Muscle layer of colon (tissue), 2 donors: ENCODE measurements around the gene PPY.

Source experiments
- H3K27ac ChIP-seq: one replicate; pipeline ENCODE4 v1.7.0; 2013; ENCODE audit warnings: low read depth, mild to moderate bottlenecking, low read length, moderate library complexity
- H3K27me3 ChIP-seq, 2 donors: one replicate each; pipeline ENCODE4 v1.7.0; 2013; ENCODE audit warnings: low read length in 2 of 2, mild to moderate bottlenecking in 2 of 2; ENCODE audit not compliant: insufficient read depth in 2 of 2, control insufficient read depth in 1 of 2
- H3K36me3 ChIP-seq: one replicate; pipeline ENCODE4 v1.7.0; 2013; ENCODE audit warnings: mild to moderate bottlenecking, low read length; ENCODE audit not compliant: insufficient read depth
- H3K4me1 ChIP-seq: one replicate; pipeline ENCODE4 v1.7.0; 2013; ENCODE audit warnings: mild to moderate bottlenecking, low read length; ENCODE audit not compliant: insufficient read depth
- H3K4me3 ChIP-seq, 2 donors: one replicate each; pipeline ENCODE4 v1.7.0; 2013; ENCODE audit warnings: low read length in 2 of 2, low read depth in 1 of 2, mild to moderate bottlenecking in 1 of 2, moderate library complexity in 1 of 2
- H3K9ac ChIP-seq: one replicate; pipeline ENCODE4 v1.7.0; 2013; ENCODE audit warnings: low read length
- H3K9me3 ChIP-seq: one replicate; pipeline ENCODE4 v1.7.0; 2013; ENCODE audit warnings: mild to moderate bottlenecking, low read length
- donor health status: abdominal sarcoma.
- donor health status: Adenocarcinoma of cecum.

The PPY gene

GRCh38 chr17:43911904-43912303, 30.4 kb downstream of the PPY start:
- no peak overlapping the region for H3K27ac ChIP-seq
- H3K9ac ChIP-seq, result no peak overlapping the region
- no peaks in the 10 kb centered on the region for H3K9me3 ChIP-seq
- no peaks in the 10 kb centered on the region for H3K27me3 ChIP-seq
- H3K4me3 ChIP-seq, result no peak overlapping the region
- H3K36me3 ChIP-seq, result no peaks in the 10 kb centered on the region
- no peaks in the 10 kb centered on the region for H3K4me1 ChIP-seq

- Histone ChIP-seq H3K4me3 (no peak overlapping the region), H3K4me1 (peaks cover 14% of the 10 kb centered on the region), H3K27ac (no peak overlapping the region), H3K9me3 (no peaks in the 10 kb centered on the region), H3K27me3 (no peaks in the 10 kb centered on the region), H3K9ac (no peak overlapping the region), H3K36me3 (no peaks in the 10 kb centered on the region)
Observed at GRCh38 chr17:43909537-43910231, 32.6 kb downstream of the PPY start.

- peak overlapping the region; percentile 94 for H3K9ac ChIP-seq
- H3K27me3 ChIP-seq, result no peaks in the 10 kb centered on the region
- peaks cover 14% of the 10 kb centered on the region for H3K4me1 ChIP-seq
- H3K9me3 ChIP-seq, result no peaks in the 10 kb centered on the region
- peak overlapping the region; percentile 95 for H3K27ac ChIP-seq
- H3K4me3 ChIP-seq, result peak overlapping the region; percentile 83 to 87
- H3K36me3 ChIP-seq, result peaks cover 13% of the 10 kb centered on the region
Observed at GRCh38 chr17:43907998-43908721, 34.1 kb downstream of the PPY start.

- Histone ChIP-seq H3K27me3 (no peaks in the 10 kb centered on the region), H3K9ac (peak within 1 kb of the TSS; percentile 94), H3K27ac (peak within 1 kb of the TSS; percentile 95)
Observed at GRCh38 chr17:43907425-43907981, 34.8 kb downstream of the PPY start, which contains the start of gene MPP2. Gene MPP2 (minus strand): TSS chr17:43907536. CDS start chr17:43904460, 3,076 bp downstream.

GRCh38 chr17:43906951-43907424, 35.3 kb downstream of the PPY start:
- Histone ChIP-seq H3K4me3 (peak overlapping the region; percentile 83 to 87), H3K9ac (peak overlapping the region; percentile 94), H3K9me3 (no peaks in the 10 kb centered on the region), H3K27me3 (no peaks in the 10 kb centered on the region), H3K4me1 (peaks cover 14% of the 10 kb centered on the region), H3K27ac (peak overlapping the region; percentile 95), H3K36me3 (peaks cover 13% of the 10 kb centered on the region)

More at GRCh38 chr17:43907425-43907981, 34.8 kb downstream of the PPY start, which contains the start of gene MPP2:
- H3K9me3 ChIP-seq, result no peaks in the 10 kb centered on the region
- H3K4me3 ChIP-seq, result peak within 1 kb of the TSS; percentile 83 to 87
- H3K4me1 ChIP-seq, result peaks cover 14% of the 10 kb centered on the region
- H3K36me3 ChIP-seq, result peaks cover 13% of the 10 kb centered on the region

- H3K9me3 ChIP-seq, result no peaks in the 10 kb centered on the region
- H3K27ac ChIP-seq, result peak overlapping the region; percentile 95
- no peaks in the 10 kb centered on the region for H3K27me3 ChIP-seq
- H3K9ac ChIP-seq, result peak overlapping the region; percentile 94
- peaks cover 14% of the 10 kb centered on the region for H3K4me1 ChIP-seq
- peaks cover 13% of the 10 kb centered on the region for H3K36me3 ChIP-seq
- peak overlapping the region; percentile 83 to 87 for H3K4me3 ChIP-seq
Observed at GRCh38 chr17:43905985-43906852, 36.1 kb downstream of the PPY start.

- no peaks in the 10 kb centered on the region for H3K27me3 ChIP-seq
- peak overlapping the region in 1 of 2 donors; percentile 87 for H3K4me3 ChIP-seq
- H3K9ac ChIP-seq, result peak overlapping the region; percentile 94
- H3K9me3 ChIP-seq, result no peaks in the 10 kb centered on the region
- H3K27ac ChIP-seq, result peak overlapping the region; percentile 95
- H3K4me1 ChIP-seq, result peaks cover 20% of the 10 kb centered on the region
- peaks cover 13% of the 10 kb centered on the region for H3K36me3 ChIP-seq
Observed at GRCh38 chr17:43905400-43905984, 36.8 kb downstream of the PPY start.

- Histone ChIP-seq H3K36me3 (peaks cover 24% of the 10 kb centered on the region), H3K4me3 (no peak overlapping the region), H3K27me3 (no peaks in the 10 kb centered on the region), H3K4me1 (peaks cover 28% of the 10 kb centered on the region), H3K9ac (no peak overlapping the region), H3K9me3 (no peaks in the 10 kb centered on the region), H3K27ac (no peak overlapping the region)
Observed at GRCh38 chr17:43901861-43902589, 40.3 kb downstream of the PPY start.

- no peaks in the 10 kb centered on the region for H3K9me3 ChIP-seq
- peaks cover 31% of the 10 kb centered on the region for H3K36me3 ChIP-seq
- no peak overlapping the region for H3K27ac ChIP-seq
- H3K4me3 ChIP-seq, result peak overlapping the region; percentile 37 to 68
- no peak overlapping the region for H3K9ac ChIP-seq
- no peaks in the 10 kb centered on the region for H3K27me3 ChIP-seq
- peaks cover 24% of the 10 kb centered on the region for H3K4me1 ChIP-seq
Observed at GRCh38 chr17:43900858-43901754, 41.2 kb downstream of the PPY start.
